Measurements from ENCODE around the gene H2BK1. TPM values are rescaled to one million over a fixed set of nuclear protein-coding genes. Genes with fewer than 3 reads are reported as not detected.

H2BK1 gene
- total RNA-seq, 6 experiments from 2014 or later: not detected

- no peak for DNase-seq
- H3K27ac ChIP-seq: no peak overlapping the region
- no peak for TF ChIP-seq POLR2A (IDR thresholded peaks at IDR 0.05)
- no peak for TF ChIP-seq CTCF (IDR thresholded peaks at IDR 0.05)
- no peaks in the 10 kb centered on the region for H3K27me3 ChIP-seq
- no peaks in the 10 kb centered on the region for H3K9me3 ChIP-seq
- no peak overlapping the region for H3K4me3 ChIP-seq
- H3K36me3 ChIP-seq: no peaks in the 10 kb centered on the region
- no peaks in the 10 kb centered on the region for H3K4me1 ChIP-seq
- intact Hi-C loops (cut with DNase I): no loop called here
- ATAC-seq: no peak
- 65% methylated on average over 16 of the region's 30 CpGs for WGBS (ENCODE audit: insufficient coverage, low coverage, low lambda C conversion rate, missing lambda C conversion rate)
These were observed 11.1 kb downstream of the H2BK1 start for GRCh38 chr7:151198945-151199848.

- Histone ChIP-seq H3K27ac (no peak overlapping the region), H3K9me3 (no peaks in the 10 kb centered on the region), H3K4me3 (no peak overlapping the region), H3K4me1 (no peaks in the 10 kb centered on the region), H3K36me3 (no peaks in the 10 kb centered on the region), H3K27me3 (no peaks in the 10 kb centered on the region)
- DNase-seq: no peak
- no peak for ATAC-seq
- intact Hi-C loops (cut with DNase I): no loop called here
- TF ChIP-seq CTCF (IDR thresholded peaks at IDR 0.05): no peak
- no peak for TF ChIP-seq POLR2A (IDR thresholded peaks at IDR 0.05)
These were observed 12.4 kb downstream of the H2BK1 start for GRCh38 chr7:151197932-151198331.

GRCh38 chr7:151195616-151196450, 14.5 kb downstream of the H2BK1 start:
- DNase-seq (peak in 1 of 3 donors; percentile 47), ATAC-seq (no peak)
- H3K9me3 ChIP-seq: no peaks in the 10 kb centered on the region
- H3K4me1 ChIP-seq: no peaks in the 10 kb centered on the region
- H3K27me3 ChIP-seq: no peaks in the 10 kb centered on the region
- WGBS (ENCODE audit: insufficient coverage, low coverage, low lambda C conversion rate, missing lambda C conversion rate): 36% methylated on average over 12 of the region's 19 CpGs
- H3K36me3 ChIP-seq: no peaks in the 10 kb centered on the region
- intact Hi-C loops (cut with DNase I): no loop called here
- H3K27ac ChIP-seq: no peak overlapping the region
- H3K4me3 ChIP-seq: no peak overlapping the region
- TF ChIP-seq POLR2A (IDR thresholded peaks at IDR 0.05) (no peak), CTCF (IDR thresholded peaks at IDR 0.05) (no peak)

- Histone ChIP-seq H3K27me3 (no peaks in the 10 kb centered on the region), H3K9me3 (no peaks in the 10 kb centered on the region), H3K27ac (no peak overlapping the region), H3K4me1 (no peaks in the 10 kb centered on the region), H3K4me3 (no peak overlapping the region), H3K36me3 (no peaks in the 10 kb centered on the region)
- ATAC-seq: no peak
- intact Hi-C loops (cut with DNase I): no loop called here
- no peak for TF ChIP-seq CTCF (IDR thresholded peaks at IDR 0.05)
- no peak for DNase-seq
- WGBS (ENCODE audit: insufficient coverage, low coverage, low lambda C conversion rate, missing lambda C conversion rate): 50% methylated on average over 2 of the region's 7 CpGs
These were observed 16.1 kb downstream of the H2BK1 start for GRCh38 chr7:151194188-151194587.

Data from right lobe of liver (tissue), 6 donors.